NCI-H2081 treated with DMSO at 0.1 percent for 48 hours (cell line): Measurements from ENCODE around the gene C16orf92.
A peak's percentile ranks its signal among the peaks of the same experiment; 100 is the strongest.

Experiments used
- DNase-seq: peaks from one replicate; lab custom pipeline; 2025; lab: John Stamatoyannopoulos, UW

Gene C16orf92

GRCh38 chr16:30060836-30061554 lies 38.0 kb downstream of the C16orf92 start:
- DNase-seq: no peak

- DNase-seq: no peak
These were observed 40.4 kb downstream of the C16orf92 start for GRCh38 chr16:30063278-30063892.

GRCh38 chr16:30063893-30064728 lies 41.1 kb downstream of the C16orf92 start:
- no peak for DNase-seq

GRCh38 chr16:30064729-30065101 lies 41.7 kb downstream of the C16orf92 start:
- no peak for DNase-seq

GRCh38 chr16:30065102-30065942 lies 42.3 kb downstream of the C16orf92 start, which contains the start of gene ALDOA:
TSS of gene ALDOA (plus strand) at chr16:30065760. CDS start at chr16:30066898, 1,138 bp downstream.
- peak; percentile 66 for DNase-seq

GRCh38 chr16:30065943-30066760 lies 43.2 kb downstream of the C16orf92 start:
- no peak for DNase-seq

GRCh38 chr16:30066761-30067583 lies 44.0 kb downstream of the C16orf92 start:
- no peak for DNase-seq

GRCh38 chr16:30067584-30067916 lies 44.6 kb downstream of the C16orf92 start:
- DNase-seq: no peak

- no peak for DNase-seq
These were observed 45.3 kb downstream of the C16orf92 start for GRCh38 chr16:30068333-30068732.

- DNase-seq: no peak
These were observed 46.0 kb downstream of the C16orf92 start for GRCh38 chr16:30068750-30069610.

- DNase-seq: no peak
These were observed 46.8 kb downstream of the C16orf92 start for GRCh38 chr16:30069611-30070462.

- DNase-seq: no peak
These were observed 47.5 kb downstream of the C16orf92 start for GRCh38 chr16:30070490-30070889.
